Fibroblast of skin of right biceps (primary cell): ENCODE measurements around the gene SNX27.
A peak's percentile ranks its signal among the peaks of the same experiment; 100 is the strongest.
"Not testable (repeated sequence)": the region's sequence is repeated elsewhere in the genome, so short reads cannot be mapped to it uniquely, and the experiment has no call there.

Experiments
- DNase-seq: peaks from one replicate; pipeline ENCODE4 v3.0.0-alpha.2; 2013

Gene SNX27

DNA sequence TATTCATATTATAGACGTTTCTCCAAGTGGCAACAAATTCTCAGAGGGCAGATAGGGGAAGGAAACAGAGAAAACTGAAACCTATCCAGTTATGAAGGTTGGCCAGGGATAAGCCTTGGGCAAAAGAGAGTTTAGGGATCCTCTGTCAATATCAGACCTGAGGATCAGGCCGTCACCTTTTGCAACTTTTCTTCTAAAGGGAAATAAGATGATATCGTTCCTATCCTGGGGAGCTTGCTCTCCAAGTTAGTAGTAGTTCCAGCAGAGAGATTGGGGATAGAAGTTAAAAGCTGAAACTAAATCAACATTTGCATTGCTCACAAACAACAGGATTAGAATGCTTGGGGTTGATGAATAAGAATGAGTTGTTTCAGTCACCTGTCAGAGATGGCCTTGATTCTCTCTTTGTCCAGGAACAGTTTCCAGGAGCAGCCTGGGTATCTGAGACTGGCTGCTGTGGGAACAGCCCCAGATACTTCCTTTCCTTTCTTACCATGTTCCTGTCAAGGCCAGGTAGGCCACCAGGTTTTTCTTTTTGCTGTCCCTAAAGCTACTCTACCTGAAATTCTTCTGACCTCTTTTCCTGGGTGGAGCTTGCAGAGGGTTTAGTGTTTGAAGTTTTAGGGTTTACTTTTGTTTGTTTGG lies 112.0 kb downstream of the SNX27 start:
- DNase-seq, result no peak

GRCh38 chr1:151728151-151729054 lies 116.6 kb downstream of the SNX27 start:
- DNase-seq, result peak; percentile 70

- no peak for DNase-seq
These were observed 117.5 kb downstream of the SNX27 start for GRCh38 chr1:151729157-151729965.

GRCh38 chr1:151729966-151730291 lies 118.1 kb downstream of the SNX27 start:
- DNase-seq, result no peak

DNA sequence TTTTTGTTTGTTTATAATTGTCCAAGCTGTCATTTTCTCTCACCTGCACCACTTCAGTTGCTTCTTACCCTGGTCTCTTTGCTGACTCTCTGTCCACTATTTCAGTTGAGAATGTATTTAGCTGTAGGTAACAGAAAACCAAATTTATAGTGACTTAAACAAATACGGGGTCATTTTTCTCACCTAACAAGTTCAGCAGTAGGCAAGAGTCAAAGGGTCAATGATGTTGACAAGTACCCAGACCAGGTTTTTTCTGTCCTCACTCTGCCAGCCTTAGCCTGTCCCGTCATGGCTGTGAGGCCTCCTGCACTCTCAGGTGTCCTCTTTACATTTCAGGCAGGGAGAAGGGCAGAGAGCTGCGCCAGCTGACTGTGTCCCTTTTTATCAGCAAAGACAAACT lies 121.3 kb downstream of the SNX27 start:
- no peak for DNase-seq

GRCh38 chr1:151733995-151734394 lies 122.1 kb downstream of the SNX27 start:
- DNase-seq, result not testable (repeated sequence)

DNA sequence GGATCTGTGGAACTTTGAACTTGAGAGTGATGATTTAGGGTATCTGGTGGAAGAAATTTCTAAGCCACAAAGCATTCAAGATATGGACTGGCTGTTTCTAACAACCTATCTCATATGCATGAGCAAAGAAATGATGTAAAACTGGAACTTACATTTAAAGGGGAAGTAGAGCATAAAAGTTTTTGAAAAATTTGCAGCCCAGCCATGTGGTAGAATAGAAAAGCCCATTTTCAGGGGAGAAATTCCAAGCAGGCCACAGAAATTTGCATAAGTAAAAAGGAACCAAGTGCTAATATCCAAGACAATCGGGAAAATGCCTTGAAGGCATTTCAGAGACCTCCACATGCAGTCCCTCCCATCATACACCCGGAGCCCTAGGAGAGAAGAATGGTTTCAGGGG lies 125.2 kb downstream of the SNX27 start:
- DNase-seq, result no peak

GRCh38 chr1:151737479-151737878 lies 125.6 kb downstream of the SNX27 start:
- no peak for DNase-seq

GRCh38 chr1:151739590-151740355 lies 127.9 kb downstream of the SNX27 start:
- DNase-seq, result no peak

DNA sequence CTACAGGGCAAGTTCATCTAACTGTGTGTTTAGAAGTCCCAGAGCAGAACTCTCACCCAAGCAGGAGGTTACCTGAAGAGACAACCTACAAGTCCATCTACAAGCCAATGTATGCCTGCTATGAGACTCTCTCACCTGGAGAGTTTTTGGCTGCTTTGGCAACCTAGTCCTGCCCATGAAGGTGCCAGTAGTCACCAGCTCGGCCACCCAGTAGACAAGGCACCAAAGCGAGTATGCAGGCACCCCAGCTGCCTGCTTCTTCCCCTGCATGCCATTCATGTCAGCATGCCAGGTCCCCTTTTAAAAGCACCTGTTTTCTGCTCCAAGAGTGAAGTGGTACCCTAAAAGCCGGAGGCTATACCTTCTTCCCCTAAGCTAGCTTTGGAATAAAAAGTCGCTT lies 129.7 kb downstream of the SNX27 start:
- DNase-seq, result no peak
